ENCODE data around the gene HCST.
A peak's percentile ranks its signal among the peaks of the same experiment; 100 is the strongest.

HCST gene

DNA sequence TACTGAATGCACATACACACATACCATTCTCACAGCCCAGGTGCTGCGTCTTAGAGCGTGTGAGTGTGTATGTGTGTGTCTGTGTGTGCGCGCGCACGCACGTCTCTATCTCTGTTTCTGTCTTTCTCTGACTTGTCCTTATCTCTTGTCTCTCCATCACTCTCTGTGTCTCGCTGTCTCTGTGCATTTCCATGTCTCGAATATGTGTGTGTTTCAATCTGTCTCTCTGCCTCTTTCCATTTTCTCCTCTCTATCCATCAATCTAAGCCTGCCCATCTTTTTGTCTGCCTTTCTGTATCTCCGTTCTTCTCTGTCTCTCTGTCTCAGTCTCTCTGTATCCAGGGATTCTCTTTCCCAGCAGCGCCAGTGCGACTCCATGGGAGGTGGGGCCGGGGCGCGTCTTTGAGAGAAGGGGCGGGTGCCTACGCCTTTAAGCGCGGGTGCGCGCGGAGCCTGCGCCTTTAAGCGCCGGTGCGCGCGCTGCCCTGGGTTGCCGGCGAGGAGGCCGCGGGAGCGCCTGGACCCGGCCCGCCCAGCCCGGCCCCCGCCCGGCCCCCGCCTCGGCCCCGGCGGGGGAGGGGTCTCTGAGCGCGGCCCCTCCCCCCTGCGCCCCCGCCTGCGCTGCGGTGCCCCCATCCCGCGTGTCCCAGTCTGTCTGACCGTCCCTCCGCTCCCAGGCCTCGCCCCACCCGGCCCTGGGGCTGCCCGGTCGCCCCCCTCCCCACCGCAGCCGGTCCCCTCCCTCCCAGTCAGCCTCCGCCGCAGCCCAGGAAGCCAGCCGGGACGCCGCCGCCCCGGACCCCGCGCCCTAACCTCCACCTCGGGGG is 33.8 kb downstream of the HCST start, which contains the start of gene LRFN3:
Gene LRFN3 (plus strand): TSS at position 464 of the 827 bp plus-strand sequence. CDS start 3,052 bp downstream, outside the sequence.
- DNase-seq (ENCODE audit: low read depth in 1 of 2, low spot score in 1 of 2) = peak; percentile 23 to 37

DNA sequence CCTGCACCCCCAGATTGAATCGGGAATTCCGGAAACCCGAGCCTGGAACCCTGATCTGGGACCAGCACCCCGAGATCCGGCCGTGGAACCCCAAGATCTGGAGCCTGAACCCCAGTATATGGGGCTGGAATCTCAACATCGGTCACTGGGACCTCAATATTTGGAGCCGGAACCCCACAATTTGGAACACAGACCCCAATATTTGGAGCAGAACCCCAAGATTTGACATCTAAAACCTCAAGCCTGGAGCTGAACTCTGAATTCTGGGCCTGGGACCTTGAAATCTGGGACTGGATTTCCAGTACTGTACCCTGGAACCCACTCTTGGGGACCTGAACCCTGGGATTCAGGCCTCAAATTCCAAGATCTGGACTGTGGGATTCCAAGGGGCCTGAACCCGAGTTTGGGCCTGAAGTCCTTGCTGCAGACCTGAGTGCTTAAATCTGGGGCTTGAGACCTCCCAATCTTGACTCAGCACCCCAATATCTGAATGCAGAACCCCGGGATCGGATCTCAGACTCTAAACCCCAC is 34.5 kb downstream of the HCST start:
- DNase-seq (ENCODE audit: low read depth in 1 of 2, low spot score in 1 of 2) = no peak

DNA sequence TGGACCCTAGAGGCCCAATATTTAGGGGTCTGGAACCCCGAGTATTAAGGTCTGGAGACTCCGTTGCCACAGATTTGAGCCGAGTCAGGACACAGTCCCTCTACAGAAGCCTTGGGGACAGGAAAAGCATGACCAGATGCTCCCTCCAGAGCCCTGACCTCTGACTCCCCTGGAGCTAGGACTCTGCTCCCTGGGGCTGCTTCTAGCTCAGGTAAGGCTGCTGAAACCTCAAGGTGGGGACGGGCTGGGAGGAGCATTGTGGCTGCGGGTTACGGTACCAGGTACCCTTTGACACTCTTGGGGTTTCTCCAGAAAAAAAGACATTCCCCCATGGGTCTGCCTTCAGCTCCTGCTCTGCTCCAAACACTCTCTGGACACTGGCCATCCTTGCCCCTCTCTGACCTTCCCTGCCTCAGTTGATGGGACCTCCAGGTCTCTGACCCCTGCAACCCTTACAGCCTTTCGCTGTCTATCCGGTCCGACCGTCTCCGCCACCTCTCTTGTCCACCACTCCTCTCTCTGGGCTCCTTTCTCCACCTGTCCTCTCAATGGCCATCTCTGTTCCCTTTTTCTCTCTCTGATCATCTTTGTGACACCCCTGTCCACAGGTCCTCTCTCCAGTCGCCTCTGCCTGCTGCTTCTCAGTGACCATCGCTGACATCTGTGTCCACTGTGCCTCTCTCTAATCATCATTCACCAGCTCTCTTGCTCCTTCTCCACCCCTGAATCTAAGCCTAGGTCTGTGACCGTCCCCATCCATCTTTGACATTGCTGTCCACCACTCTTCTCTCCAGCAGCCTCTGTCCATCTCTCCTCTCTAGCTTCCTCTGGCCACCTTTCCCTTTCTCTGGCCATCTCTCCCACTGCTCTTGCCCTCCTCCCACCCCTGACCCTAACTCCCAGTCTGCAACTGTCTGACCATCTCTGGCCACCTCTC is 35.3 kb downstream of the HCST start:
- DNase-seq (ENCODE audit: low read depth in 1 of 2, low spot score in 1 of 2) = no peak

DNA sequence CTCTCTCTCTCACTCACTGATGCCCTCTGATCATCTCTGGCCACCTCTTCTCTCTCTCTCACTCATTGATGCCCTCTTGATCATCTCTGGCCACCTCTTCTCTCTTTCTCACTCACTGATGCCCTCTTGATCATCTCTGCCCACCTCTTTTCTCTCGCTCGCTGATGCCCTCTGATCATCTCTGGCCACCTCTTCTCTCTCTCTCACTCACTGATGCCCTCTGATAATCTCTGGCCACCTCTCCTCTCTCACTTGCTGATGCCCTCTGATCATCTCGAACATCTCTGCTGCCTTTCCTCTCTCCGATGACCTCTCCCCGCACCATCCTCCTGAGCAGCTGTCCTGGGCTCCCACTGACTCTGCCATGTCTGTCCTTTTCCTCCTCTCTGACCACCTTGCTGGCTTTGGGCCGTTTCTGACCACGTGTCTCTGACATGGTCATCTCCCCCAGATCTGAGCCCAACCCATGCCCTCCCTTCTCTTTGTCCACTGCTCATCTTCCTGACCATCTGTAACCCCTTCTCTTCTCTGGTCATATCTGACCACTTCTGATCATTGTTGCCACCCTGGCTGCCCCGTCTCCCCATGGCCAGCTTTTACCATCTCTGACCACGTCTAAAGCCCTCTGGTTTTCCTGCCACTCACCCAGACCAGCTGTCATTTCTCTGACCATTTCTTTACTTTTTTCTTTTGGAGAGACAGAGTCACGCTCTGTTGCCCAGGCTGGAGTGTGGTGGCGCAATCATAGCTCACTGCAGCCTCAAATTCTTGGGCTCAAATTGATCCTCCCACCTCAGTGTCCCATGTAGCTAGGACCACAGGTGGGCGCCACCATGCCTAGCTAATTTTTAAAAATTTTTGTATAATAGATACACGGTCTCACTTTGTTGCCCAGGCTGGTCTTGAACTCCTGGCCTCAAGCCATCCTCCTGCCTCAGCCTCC is 36.2 kb downstream of the HCST start:
- no peak for DNase-seq (ENCODE audit: low read depth in 1 of 2, low spot score in 1 of 2)

DNA sequence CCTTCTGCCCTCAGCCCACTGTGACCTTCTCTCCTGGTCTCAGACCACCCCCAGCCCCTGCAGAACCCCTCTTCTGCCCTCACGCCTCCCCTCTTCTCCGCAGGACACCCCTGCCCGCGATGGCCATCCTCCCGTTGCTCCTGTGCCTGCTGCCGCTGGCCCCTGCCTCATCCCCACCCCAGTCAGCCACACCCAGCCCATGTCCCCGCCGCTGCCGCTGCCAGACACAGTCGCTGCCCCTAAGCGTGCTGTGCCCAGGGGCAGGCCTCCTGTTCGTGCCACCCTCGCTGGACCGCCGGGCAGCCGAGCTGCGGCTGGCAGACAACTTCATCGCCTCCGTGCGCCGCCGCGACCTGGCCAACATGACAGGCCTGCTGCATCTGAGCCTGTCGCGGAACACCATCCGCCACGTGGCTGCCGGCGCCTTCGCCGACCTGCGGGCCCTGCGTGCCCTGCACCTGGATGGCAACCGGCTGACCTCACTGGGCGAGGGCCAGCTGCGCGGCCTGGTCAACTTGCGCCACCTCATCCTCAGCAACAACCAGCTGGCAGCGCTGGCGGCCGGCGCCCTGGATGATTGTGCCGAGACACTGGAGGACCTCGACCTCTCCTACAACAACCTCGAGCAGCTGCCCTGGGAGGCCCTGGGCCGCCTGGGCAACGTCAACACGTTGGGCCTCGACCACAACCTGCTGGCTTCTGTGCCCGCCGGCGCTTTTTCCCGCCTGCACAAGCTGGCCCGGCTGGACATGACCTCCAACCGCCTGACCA is 37.2 kb downstream of the HCST start:
- no peak for DNase-seq (ENCODE audit: low read depth in 1 of 2, low spot score in 1 of 2)

DNA sequence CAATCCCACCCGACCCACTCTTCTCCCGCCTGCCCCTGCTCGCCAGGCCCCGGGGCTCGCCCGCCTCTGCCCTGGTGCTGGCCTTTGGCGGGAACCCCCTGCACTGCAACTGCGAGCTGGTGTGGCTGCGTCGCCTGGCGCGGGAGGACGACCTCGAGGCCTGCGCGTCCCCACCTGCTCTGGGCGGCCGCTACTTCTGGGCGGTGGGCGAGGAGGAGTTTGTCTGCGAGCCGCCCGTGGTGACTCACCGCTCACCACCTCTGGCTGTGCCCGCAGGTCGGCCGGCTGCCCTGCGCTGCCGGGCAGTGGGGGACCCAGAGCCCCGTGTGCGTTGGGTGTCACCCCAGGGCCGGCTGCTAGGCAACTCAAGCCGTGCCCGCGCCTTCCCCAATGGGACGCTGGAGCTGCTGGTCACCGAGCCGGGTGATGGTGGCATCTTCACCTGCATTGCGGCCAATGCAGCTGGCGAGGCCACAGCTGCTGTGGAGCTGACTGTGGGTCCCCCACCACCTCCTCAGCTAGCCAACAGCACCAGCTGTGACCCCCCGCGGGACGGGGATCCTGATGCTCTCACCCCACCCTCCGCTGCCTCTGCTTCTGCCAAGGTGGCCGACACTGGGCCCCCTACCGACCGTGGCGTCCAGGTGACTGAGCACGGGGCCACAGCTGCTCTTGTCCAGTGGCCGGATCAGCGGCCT is 37.9 kb downstream of the HCST start:
- no peak for DNase-seq (ENCODE audit: low read depth in 1 of 2, low spot score in 1 of 2)

DNA sequence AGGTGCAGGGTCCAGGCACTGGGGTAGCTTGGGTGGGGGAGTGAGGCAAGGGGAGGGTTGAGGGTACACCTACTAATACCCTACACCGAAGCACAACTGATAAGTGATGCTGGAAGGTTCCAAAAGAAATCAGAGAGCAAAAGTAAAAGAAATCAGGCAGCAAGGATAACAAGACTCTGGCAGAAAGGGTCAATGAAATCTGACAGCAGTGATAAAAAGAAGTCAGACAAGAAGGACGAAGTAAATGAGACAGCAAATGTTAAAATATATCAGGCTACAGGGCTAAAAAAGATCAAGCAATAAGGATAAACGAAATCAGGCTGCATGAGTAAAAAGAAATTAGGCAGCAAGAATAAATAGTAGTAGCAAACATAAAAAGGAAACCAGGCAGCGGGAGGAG is 38.5 kb downstream of the HCST start:
- DNase-seq (ENCODE audit: low read depth in 1 of 2, low spot score in 1 of 2) = no peak

DNA sequence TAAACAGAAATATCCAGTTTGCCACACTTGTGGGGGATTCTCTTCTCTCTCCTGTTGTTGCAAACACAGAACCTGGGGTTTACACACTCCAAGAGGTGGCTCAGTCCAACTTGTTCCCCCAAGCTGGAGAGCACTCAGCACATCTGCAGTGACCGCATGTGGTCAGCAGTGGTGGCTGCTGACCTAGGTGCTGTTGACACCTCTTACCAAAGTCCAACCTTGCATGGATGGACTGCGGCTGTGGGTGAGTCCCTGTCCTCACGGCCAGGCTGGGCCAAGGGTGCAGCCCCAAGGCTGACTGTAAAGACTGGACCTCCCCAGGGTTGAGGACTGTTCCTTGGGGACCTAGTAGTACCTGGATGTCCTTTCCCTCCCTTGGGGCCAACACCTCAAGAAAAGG is 39.9 kb downstream of the HCST start:
- no peak for DNase-seq (ENCODE audit: low read depth in 1 of 2, low spot score in 1 of 2)

DNA sequence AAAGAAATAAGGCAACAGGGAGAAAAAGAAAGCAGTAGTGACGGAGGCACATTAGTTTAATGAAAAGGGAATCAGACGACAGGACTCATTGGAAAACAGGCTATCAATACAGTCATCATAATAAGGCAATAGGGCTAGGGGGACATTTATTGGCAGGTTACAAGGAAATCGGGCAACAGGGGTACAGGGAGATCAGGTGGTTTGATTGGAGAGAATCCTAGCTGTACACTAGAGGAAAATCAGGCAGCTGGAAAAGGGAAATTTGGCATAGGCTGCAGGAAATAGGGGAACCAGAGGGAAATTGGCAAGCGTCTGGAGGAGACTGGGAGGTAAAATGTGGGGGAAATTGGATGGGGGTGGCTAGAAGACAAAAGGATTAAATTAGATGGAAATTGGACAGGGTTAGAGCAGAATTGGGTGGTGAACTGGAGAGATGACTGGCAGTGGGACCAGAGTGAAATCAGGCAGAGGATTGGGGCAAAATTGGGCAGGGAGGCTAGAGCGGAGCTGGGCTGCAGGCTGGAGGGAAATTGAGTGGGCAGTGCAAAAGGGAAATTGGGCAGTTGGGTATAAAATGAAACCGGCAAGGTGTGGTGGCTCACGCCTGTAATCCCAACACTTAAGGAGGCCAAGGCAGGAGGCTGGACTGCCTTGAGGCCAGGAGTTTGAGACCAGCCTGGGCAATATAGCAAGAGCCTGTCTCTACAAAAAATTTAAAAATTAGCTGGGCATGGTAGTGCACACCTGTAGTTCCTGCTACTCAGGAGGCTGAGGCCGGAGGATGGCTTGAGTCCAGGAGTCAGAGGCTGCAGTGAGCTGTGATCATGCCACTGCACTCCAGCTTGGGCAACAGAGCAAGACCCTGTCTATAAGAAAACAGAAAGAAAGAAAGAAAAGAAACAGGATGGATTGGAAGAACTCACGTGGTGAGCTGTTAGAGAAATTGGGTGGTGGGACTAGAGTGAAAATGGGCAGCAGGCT is 41.3 kb downstream of the HCST start:
- no peak for DNase-seq (ENCODE audit: low read depth in 1 of 2, low spot score in 1 of 2)

DNA sequence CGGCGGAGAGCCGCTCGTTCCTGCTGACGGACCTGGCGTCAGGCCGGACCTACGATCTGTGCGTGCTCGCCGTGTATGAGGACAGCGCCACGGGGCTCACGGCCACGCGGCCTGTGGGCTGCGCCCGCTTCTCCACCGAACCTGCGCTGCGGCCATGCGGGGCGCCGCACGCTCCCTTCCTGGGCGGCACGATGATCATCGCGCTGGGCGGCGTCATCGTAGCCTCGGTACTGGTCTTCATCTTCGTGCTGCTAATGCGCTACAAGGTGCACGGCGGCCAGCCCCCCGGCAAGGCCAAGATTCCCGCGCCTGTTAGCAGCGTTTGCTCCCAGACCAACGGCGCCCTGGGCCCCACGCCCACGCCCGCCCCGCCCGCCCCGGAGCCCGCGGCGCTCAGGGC is 42.2 kb downstream of the HCST start:
- DNase-seq (ENCODE audit: low read depth in 1 of 2, low spot score in 1 of 2) = no peak

DNA sequence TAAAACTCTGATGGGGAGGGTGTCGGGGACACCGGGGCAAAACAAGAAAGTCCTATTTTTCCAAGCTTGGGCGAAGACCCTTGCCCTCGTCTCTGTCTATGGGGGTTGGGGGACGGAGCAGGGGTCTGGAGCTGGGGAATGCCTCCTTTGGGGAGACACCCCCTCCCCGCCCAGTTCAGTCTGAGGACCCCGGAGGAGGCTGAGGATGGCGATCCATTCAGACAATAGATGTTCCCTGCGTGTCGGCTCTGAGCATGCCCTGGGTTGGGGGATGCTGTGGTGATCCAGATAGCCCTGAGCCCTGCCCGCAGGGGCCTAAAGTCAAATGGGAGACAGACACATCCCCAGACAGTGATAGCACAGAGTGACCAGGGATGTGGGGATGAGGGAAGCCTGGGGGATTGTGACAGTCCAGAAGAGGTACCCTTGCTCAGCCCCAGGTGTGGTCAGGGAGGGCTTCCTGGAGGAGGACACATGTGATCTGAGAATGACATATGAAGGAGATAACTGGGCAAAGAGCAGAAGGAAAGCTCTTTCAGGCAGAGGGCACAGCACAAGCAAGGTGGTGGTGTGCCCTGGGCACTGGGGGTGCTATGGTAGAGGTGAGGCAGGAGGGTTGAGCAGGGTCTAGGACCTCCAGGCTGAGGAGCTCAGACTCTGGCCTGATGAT is 42.9 kb downstream of the HCST start:
- DNase-seq (ENCODE audit: low read depth in 1 of 2, low spot score in 1 of 2) = no peak

DNA sequence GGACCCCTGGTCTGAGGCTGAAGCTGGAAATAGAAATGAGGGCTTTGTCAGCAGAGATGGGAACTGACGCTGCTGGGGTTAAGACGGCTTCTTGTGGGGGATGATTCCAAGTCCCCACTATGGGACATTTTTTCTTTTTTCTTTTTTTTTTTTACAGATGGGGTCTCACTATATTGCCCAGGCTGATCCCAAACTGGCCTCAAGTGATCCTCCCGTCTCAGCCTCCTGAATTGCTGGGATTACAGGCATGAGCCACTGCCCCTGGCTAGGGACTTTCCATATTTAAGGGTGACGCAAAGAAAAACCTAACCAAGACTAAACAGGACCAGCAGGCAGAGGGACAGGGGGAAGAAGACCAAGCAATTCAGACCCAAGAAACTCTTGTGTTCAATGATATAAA is 43.9 kb downstream of the HCST start:
- DNase-seq (ENCODE audit: low read depth in 1 of 2, low spot score in 1 of 2) = no peak

DNA sequence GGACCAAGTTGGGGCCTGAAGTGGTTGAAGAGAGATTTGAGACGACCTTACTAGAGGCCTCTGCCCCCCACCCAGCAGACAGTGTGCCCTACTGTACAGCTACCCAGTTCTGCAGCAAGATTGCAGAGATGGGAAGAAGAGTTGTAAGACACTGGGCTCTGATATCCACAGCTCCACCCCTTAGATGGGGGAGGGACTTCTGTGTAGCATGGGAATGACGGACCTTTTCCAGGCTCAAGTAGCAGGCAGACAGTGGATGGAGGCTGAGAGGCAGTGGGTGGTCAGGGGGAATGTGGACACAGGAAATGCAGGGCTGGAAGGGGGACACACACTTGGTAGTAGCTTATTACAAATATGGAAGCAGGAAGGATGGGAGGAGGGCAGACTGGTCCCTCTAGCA is 46.8 kb downstream of the HCST start:
- DNase-seq (ENCODE audit: low read depth in 1 of 2, low spot score in 1 of 2) = no peak
